22Rv1 (cell line): ENCODE data around the gene KMT5C.
"Not testable (repeated sequence)": the region's sequence is repeated elsewhere in the genome, so short reads cannot be mapped to it uniquely, and the experiment has no call there.

Experiments
- H3K27ac ChIP-seq: fragments of 450-650 bp; 2 replicates; pipeline ENCODE4 v1.5.1; 2017
- ZFX ChIP-seq: fragments of 450-650 bp; IDR thresholded peaks from 2 replicates; pipeline ENCODE4 v1.6.1; 2017; ENCODE audit warnings: antibody characterized with exemption, borderline replicate concordance
- TF ChIP-seq, protein P1 (sequence below): fragments of 450-650 bp; IDR thresholded peaks from 2 replicates; pipeline ENCODE4 v1.5.1; 2017; ENCODE audit warnings: mild to moderate bottlenecking

The KMT5C gene

GRCh38 chr19:55324662-55325061 is 15.0 kb upstream of the KMT5C start:
- TF ChIP-seq, protein P1, sequence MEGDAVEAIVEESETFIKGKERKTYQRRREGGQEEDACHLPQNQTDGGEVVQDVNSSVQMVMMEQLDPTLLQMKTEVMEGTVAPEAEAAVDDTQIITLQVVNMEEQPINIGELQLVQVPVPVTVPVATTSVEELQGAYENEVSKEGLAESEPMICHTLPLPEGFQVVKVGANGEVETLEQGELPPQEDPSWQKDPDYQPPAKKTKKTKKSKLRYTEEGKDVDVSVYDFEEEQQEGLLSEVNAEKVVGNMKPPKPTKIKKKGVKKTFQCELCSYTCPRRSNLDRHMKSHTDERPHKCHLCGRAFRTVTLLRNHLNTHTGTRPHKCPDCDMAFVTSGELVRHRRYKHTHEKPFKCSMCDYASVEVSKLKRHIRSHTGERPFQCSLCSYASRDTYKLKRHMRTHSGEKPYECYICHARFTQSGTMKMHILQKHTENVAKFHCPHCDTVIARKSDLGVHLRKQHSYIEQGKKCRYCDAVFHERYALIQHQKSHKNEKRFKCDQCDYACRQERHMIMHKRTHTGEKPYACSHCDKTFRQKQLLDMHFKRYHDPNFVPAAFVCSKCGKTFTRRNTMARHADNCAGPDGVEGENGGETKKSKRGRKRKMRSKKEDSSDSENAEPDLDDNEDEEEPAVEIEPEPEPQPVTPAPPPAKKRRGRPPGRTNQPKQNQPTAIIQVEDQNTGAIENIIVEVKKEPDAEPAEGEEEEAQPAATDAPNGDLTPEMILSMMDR: no peak
- no peak for TF ChIP-seq ZFX
- H3K27ac ChIP-seq: no peak overlapping the region

GRCh38 chr19:55325172-55325571 is 14.5 kb upstream of the KMT5C start, which contains the start of gene TMEM150B:
TSS of gene TMEM150B (minus strand) at chr19:55325341. CDS start at chr19:55321036, 4,305 bp downstream.
- no peak for TF ChIP-seq ZFX
- TF ChIP-seq, protein P1: no peak
- no peak within 1 kb of the TSS for H3K27ac ChIP-seq

- not testable (repeated sequence) for H3K27ac ChIP-seq
Observed at GRCh38 chr19:55328774-55329318, 10.8 kb upstream of the KMT5C start.

GRCh38 chr19:55329791-55330190 is 9.9 kb upstream of the KMT5C start:
- not testable (repeated sequence) for H3K27ac ChIP-seq

- TF ChIP-seq ZFX: no peak
- TF ChIP-seq, protein P1: no peak
- no peak overlapping the region for H3K27ac ChIP-seq
Observed at GRCh38 chr19:55333870-55334269, 5.8 kb upstream of the KMT5C start.

DNA sequence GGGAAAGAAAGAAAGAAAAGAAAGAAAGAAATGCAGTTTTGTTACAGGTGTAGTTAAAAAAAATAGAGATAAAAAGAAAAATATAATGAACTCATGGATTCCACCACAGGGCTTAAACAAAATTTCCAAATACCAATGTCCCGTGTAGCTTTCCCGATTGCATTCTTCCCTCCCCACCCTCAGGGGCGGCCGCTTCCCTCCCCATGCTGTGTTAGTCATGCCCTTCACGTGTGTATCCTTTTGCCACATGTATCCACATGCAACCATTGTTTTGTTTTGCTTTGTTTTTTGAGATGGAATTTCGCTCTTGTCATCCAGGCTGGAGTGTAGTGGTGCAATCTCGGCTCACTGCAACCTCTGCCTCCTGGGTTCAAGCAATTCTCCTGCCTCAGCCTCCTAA is 3.6 kb upstream of the KMT5C start:
- TF ChIP-seq, protein P1: no peak
- TF ChIP-seq ZFX: no peak
- no peak overlapping the region for H3K27ac ChIP-seq

GRCh38 chr19:55339889-55340783 is 460 bp downstream of the KMT5C start:
- TF ChIP-seq, protein P1: no peak
- no peak for TF ChIP-seq ZFX
- H3K27ac ChIP-seq: peak overlapping the region; percentile 97

DNA sequence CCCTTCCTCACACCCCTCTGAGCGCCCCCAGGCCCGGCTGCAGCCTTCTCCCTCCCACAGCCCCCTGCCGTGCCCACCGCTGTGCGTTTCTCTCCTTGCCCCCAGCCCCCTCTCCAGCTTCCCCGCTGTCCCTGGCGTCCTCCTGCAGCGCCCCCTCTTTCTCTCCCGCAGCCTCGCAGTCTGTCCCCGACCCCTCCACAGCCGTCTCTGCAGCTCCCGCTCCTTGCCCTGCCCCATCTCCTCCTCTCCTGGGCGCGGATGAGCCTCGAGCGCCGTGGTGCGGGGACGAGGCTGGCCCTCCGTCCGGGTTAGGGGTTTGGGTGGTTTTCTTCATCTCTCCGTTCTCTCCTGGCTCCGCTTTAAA is 1.1 kb downstream of the KMT5C start:
- TF ChIP-seq ZFX: no peak
- TF ChIP-seq, protein P1: no peak
- H3K27ac ChIP-seq: peak overlapping the region; percentile 97
